Mucosa of rectum (tissue), 2 donors: ENCODE data around the gene WASL.
A peak's percentile ranks its signal among the peaks of the same experiment; 100 is the strongest.
"Not testable (repeated sequence)": the region's sequence is repeated elsewhere in the genome, so short reads cannot be mapped to it uniquely, and the experiment has no call there.

ENCODE experiments used
- H3K27ac ChIP-seq, 2 donors: one replicate each; pipeline ENCODE4 v1.7.0; 2013; ENCODE audit warnings: inconsistent platforms in 2 of 2, low read depth in 2 of 2, low read length in 2 of 2
- H3K27me3 ChIP-seq, 2 donors: one replicate each; pipeline ENCODE4 v1.7.0; 2013; ENCODE audit warnings: low read length in 2 of 2; ENCODE audit not compliant: control insufficient read depth in 2 of 2, insufficient read depth in 2 of 2
- H3K36me3 ChIP-seq, 2 donors: one replicate each; pipeline ENCODE4 v1.7.0; 2013; ENCODE audit warnings: low read length in 2 of 2; ENCODE audit not compliant: control insufficient read depth in 2 of 2, insufficient read depth in 2 of 2
- H3K4me1 ChIP-seq, 2 donors: one replicate each; pipeline ENCODE4 v1.7.0; 2013; ENCODE audit warnings: low read length in 2 of 2, mild to moderate bottlenecking in 1 of 2; ENCODE audit not compliant: control insufficient read depth in 2 of 2, insufficient read depth in 2 of 2
- H3K4me3 ChIP-seq, 2 donors: one replicate each; pipeline ENCODE4 v1.7.0; 2013; ENCODE audit warnings: low read length in 2 of 2
- H3K9ac ChIP-seq, 2 donors: one replicate each; pipeline ENCODE4 v1.7.0; 2013; ENCODE audit warnings: low read length in 2 of 2, low read depth in 1 of 2, mild to moderate bottlenecking in 1 of 2
- H3K9me3 ChIP-seq, 2 donors: one replicate each; pipeline ENCODE4 v1.7.0; 2013; ENCODE audit warnings: low read length in 2 of 2; ENCODE audit not compliant: control insufficient read depth in 2 of 2
- donor health status: healthy.
- donor health status: Normal muscosa, but diverticular disease.

Gene WASL

GRCh38 chr7:123738356-123738755 is 10.4 kb downstream of the WASL start:
- Histone ChIP-seq H3K27ac (peak overlapping the region; percentile 31 to 40), H3K9ac (no peak overlapping the region), H3K4me1 (peaks cover 5% of the 10 kb centered on the region in 2 donors), H3K4me3 (peak overlapping the region in 1 of 2 donors; percentile 1), H3K27me3 (no peaks in the 10 kb centered on the region), H3K36me3 (peaks cover 0 to 2% of the 10 kb centered on the region in 2 donors), H3K9me3 (no peaks in the 10 kb centered on the region)

GRCh38 chr7:123737168-123737674 is 11.6 kb downstream of the WASL start:
- H3K9ac ChIP-seq, H3K27ac ChIP-seq, H3K4me3 ChIP-seq, H3K27me3 ChIP-seq, H3K4me1 ChIP-seq, H3K36me3 ChIP-seq, H3K9me3 ChIP-seq: not testable (repeated sequence)

GRCh38 chr7:123735539-123735938 is 13.3 kb downstream of the WASL start:
- peaks cover 0 to 2% of the 10 kb centered on the region in 2 donors for H3K36me3 ChIP-seq
- H3K27ac ChIP-seq = no peak overlapping the region
- H3K9me3 ChIP-seq = no peaks in the 10 kb centered on the region
- no peak overlapping the region for H3K9ac ChIP-seq
- H3K4me1 ChIP-seq = peaks cover 5% of the 10 kb centered on the region in 2 donors
- no peaks in the 10 kb centered on the region for H3K27me3 ChIP-seq
- no peak overlapping the region for H3K4me3 ChIP-seq

- Histone ChIP-seq H3K27me3 (no peaks in the 10 kb centered on the region), H3K4me1 (peaks cover 5% of the 10 kb centered on the region in 2 donors), H3K27ac (no peak overlapping the region), H3K9ac (no peak overlapping the region), H3K9me3 (no peaks in the 10 kb centered on the region), H3K4me3 (no peak overlapping the region), H3K36me3 (peaks cover 0 to 2% of the 10 kb centered on the region in 2 donors)
These were observed 14.3 kb downstream of the WASL start for GRCh38 chr7:123734498-123734897.

- Histone ChIP-seq H3K36me3 (peaks cover 0 to 2% of the 10 kb centered on the region in 2 donors), H3K27me3 (no peaks in the 10 kb centered on the region), H3K27ac (no peak overlapping the region), H3K9me3 (no peaks in the 10 kb centered on the region), H3K4me1 (peaks cover 0 to 2% of the 10 kb centered on the region in 2 donors), H3K9ac (no peak overlapping the region), H3K4me3 (no peak overlapping the region)
These were observed 16.3 kb downstream of the WASL start for GRCh38 chr7:123732413-123733091.

GRCh38 chr7:123729218-123729578 is 19.6 kb downstream of the WASL start:
- Histone ChIP-seq H3K27me3 (no peaks in the 10 kb centered on the region), H3K4me3 (no peak overlapping the region), H3K36me3 (peaks cover 0 to under 1% of the 10 kb centered on the region in 2 donors), H3K27ac (no peak overlapping the region), H3K9me3 (no peaks in the 10 kb centered on the region), H3K4me1 (peaks cover 0 to 8% of the 10 kb centered on the region in 2 donors), H3K9ac (no peak overlapping the region)

- H3K9me3 ChIP-seq = no peaks in the 10 kb centered on the region
- no peak overlapping the region for H3K9ac ChIP-seq
- H3K27ac ChIP-seq = no peak overlapping the region
- no peak overlapping the region for H3K4me3 ChIP-seq
- H3K27me3 ChIP-seq = no peaks in the 10 kb centered on the region
- H3K36me3 ChIP-seq = no peaks in the 10 kb centered on the region
- peaks cover 4 to 12% of the 10 kb centered on the region in 2 donors for H3K4me1 ChIP-seq
These were observed 21.5 kb downstream of the WASL start for GRCh38 chr7:123727071-123727837.

GRCh38 chr7:123725586-123726171 is 23.1 kb downstream of the WASL start:
- no peak overlapping the region for H3K4me3 ChIP-seq
- no peaks in the 10 kb centered on the region for H3K9me3 ChIP-seq
- no peak overlapping the region for H3K9ac ChIP-seq
- no peak overlapping the region for H3K27ac ChIP-seq
- peaks cover 4 to 12% of the 10 kb centered on the region in 2 donors for H3K4me1 ChIP-seq
- H3K27me3 ChIP-seq = no peaks in the 10 kb centered on the region
- no peaks in the 10 kb centered on the region for H3K36me3 ChIP-seq

GRCh38 chr7:123724817-123725253 is 24.0 kb downstream of the WASL start:
- H3K4me1 ChIP-seq = peaks cover 4 to 12% of the 10 kb centered on the region in 2 donors
- H3K36me3 ChIP-seq = no peaks in the 10 kb centered on the region
- H3K4me3 ChIP-seq = no peak overlapping the region
- no peak overlapping the region for H3K27ac ChIP-seq
- H3K9ac ChIP-seq = no peak overlapping the region
- H3K9me3 ChIP-seq = no peaks in the 10 kb centered on the region
- H3K27me3 ChIP-seq = no peaks in the 10 kb centered on the region

GRCh38 chr7:123723913-123724312 is 24.9 kb downstream of the WASL start:
- Histone ChIP-seq H3K27me3 (no peaks in the 10 kb centered on the region), H3K9ac (no peak overlapping the region), H3K27ac (no peak overlapping the region), H3K36me3 (no peaks in the 10 kb centered on the region), H3K9me3 (no peaks in the 10 kb centered on the region), H3K4me3 (no peak overlapping the region), H3K4me1 (peaks cover 4 to 12% of the 10 kb centered on the region in 2 donors)
